HepG2 (cell line): Measurements from ENCODE around the gene GAD1.

Source experiments
- ADNP ChIP-seq: sonication (generic); formaldehyde crosslinking; IDR thresholded peaks from 2 replicates; pipeline ENCODE4 v1.4.0; 2020; ENCODE audit warnings: missing genetic modification reagents
- MAFF ChIP-seq: IDR thresholded peaks from 2 replicates; pipeline ENCODE4 v1.6.1; 2011; ENCODE audit warnings: low read depth, low read length, improper control_type of control experiment
- MYC ChIP-seq: sonication (generic); formaldehyde crosslinking; IDR thresholded peaks from 2 replicates; pipeline ENCODE4 v1.9.0; 2021; ENCODE audit warnings: missing genetic modification reagents, borderline replicate concordance
- NR1H2 ChIP-seq: sonication (generic); formaldehyde crosslinking; IDR thresholded peaks from 2 replicates; pipeline ENCODE4 v1.8.1; 2022; ENCODE audit warnings: low read depth, missing genetic modification reagents, borderline replicate concordance
- SP5 ChIP-seq: IDR thresholded peaks from 2 replicates; pipeline ENCODE4 v1.6.1; 2016; ENCODE audit warnings: low read depth, borderline replicate concordance
- USF2 ChIP-seq, 2 experiments: sonication (generic) in 1 of 2; formaldehyde crosslinking in 1 of 2; IDR thresholded peaks; 2 replicates each; pipeline versions ENCODE4 v1.5.1 to v1.6.1; 2011 to 2020; ENCODE audit warnings: borderline replicate concordance in 1 of 2, low read depth in 1 of 2, low read length in 1 of 2, mild to moderate bottlenecking in 1 of 2, missing genetic modification reagents in 1 of 2, moderate library complexity in 1 of 2

GRCh38 chr2:170830166-170830565, 13.5 kb downstream of the GAD1 start:
- TF ChIP-seq SP5 (CRISPR knock-in tag) (no peak), MYC (CRISPR knock-in tag) (no peak), NR1H2 (CRISPR knock-in tag) (no peak), USF2 (IDR thresholded peaks at IDR 0.05; ENCODE audit: low read depth, low read length) (no peak), USF2 (CRISPR knock-in tag; IDR thresholded peaks at IDR 0.05; ENCODE audit: borderline replicate concordance) (no peak), MAFF (no peak), ADNP (CRISPR knock-in tag) (no peak)
